Nephron progenitor cell (in vitro differentiated cells): ENCODE results near the gene STK25.

Source experiments
- DNase-seq: peaks from one replicate; pipeline ENCODE4 v3.0.0; 2021
- H3K27ac Mint-ChIP-seq: 2 replicates; pipeline ENCODE4 v1.8.0; 2021; ENCODE audit warnings: mild to moderate bottlenecking, moderate library complexity, mixed read lengths
- H3K27me3 Mint-ChIP-seq: 2 replicates; pipeline ENCODE4 v1.8.0; 2021; ENCODE audit warnings: mild to moderate bottlenecking, low read depth, mixed read lengths; ENCODE audit not compliant: poor library complexity
- H3K36me3 Mint-ChIP-seq: 2 replicates; pipeline ENCODE4 v1.8.0; 2021; ENCODE audit warnings: low read depth, mixed read lengths
- H3K4me1 Mint-ChIP-seq: 2 replicates; pipeline ENCODE4 v1.8.0; 2021; ENCODE audit warnings: mixed read lengths
- H3K4me3 Mint-ChIP-seq: 2 replicates; pipeline ENCODE4 v1.8.0; 2021; ENCODE audit warnings: mild to moderate bottlenecking, moderate library complexity, mixed read lengths
- H3K9me3 Mint-ChIP-seq: 2 replicates; pipeline ENCODE4 v1.8.0; 2021; ENCODE audit warnings: mild to moderate bottlenecking, moderate library complexity, mixed read lengths
- TF ChIP-seq, protein P1 (sequence below): fragments of 200-600 bp; sonication (generic); IDR thresholded peaks from 2 replicates; pipeline ENCODE4 v1.5.0; 2021; ENCODE audit warnings: antibody characterized with exemption

Gene STK25

DNA sequence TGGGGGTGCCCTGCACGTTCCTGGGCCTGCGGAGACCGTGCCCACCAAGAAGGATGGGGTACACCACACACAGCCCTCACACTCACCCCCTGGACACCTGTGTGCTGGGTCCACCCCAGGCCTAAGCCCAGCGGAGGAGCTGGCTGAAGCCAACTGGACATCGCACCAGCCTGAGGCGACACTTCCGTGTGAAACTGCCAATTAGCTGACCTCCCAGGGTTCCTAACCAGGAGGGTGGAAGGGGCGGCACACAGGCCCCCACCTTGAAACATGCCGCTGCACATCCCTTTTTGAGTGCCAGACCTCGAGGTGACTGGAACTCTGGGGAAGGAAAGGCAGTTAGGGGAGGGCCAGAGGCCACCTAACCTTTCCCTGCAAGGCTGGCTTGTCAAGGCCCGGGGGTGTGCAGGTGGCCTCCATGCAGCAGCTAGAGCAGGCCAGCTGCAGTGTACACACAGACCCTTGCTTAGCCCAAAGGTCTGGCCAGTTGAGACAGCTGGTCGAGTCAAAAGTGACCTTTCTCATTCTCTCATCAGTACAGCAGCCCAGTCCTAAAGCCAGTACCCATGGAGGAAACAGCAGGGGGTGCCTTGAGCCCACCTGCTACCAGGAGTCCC is 4.5 kb downstream of the STK25 start:
- DNase-seq = no peak
- H3K27ac Mint-ChIP-seq = no peak overlapping the region
- no peaks in the 10 kb centered on the region for H3K9me3 Mint-ChIP-seq
- H3K4me3 Mint-ChIP-seq = no peak overlapping the region
- TF ChIP-seq, protein P1, sequence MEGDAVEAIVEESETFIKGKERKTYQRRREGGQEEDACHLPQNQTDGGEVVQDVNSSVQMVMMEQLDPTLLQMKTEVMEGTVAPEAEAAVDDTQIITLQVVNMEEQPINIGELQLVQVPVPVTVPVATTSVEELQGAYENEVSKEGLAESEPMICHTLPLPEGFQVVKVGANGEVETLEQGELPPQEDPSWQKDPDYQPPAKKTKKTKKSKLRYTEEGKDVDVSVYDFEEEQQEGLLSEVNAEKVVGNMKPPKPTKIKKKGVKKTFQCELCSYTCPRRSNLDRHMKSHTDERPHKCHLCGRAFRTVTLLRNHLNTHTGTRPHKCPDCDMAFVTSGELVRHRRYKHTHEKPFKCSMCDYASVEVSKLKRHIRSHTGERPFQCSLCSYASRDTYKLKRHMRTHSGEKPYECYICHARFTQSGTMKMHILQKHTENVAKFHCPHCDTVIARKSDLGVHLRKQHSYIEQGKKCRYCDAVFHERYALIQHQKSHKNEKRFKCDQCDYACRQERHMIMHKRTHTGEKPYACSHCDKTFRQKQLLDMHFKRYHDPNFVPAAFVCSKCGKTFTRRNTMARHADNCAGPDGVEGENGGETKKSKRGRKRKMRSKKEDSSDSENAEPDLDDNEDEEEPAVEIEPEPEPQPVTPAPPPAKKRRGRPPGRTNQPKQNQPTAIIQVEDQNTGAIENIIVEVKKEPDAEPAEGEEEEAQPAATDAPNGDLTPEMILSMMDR = no peak
- H3K27me3 Mint-ChIP-seq = no peaks in the 10 kb centered on the region
- peaks cover 10% of the 10 kb centered on the region for H3K36me3 Mint-ChIP-seq
- peaks cover 37% of the 10 kb centered on the region for H3K4me1 Mint-ChIP-seq

DNA sequence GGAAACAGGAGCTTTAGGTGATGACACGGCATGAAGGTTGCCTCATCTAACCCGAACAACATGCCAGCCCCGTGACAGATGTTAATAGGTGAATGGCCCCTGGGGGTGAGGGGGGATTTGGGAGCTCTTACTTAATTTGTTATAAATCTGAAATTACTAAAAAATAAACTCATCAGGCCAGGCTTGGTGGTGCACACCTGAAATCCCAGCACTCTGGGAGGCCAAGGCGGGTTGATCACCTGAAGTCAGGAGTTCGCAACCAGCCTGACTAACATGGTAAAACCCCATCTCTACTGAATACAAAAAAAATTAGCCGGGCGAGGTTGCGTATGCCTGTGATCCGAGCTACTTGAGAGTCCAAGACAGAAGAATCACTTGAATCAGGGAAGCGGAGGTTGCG is 6.1 kb downstream of the STK25 start:
- Mint-ChIP-seq H3K27me3 (no peaks in the 10 kb centered on the region), H3K27ac (no peak overlapping the region), H3K4me1 (peaks cover 33% of the 10 kb centered on the region), H3K9me3 (no peaks in the 10 kb centered on the region), H3K4me3 (no peak overlapping the region), H3K36me3 (peaks cover 10% of the 10 kb centered on the region)
- TF ChIP-seq, protein P1 = no peak
- DNase-seq = no peak

DNA sequence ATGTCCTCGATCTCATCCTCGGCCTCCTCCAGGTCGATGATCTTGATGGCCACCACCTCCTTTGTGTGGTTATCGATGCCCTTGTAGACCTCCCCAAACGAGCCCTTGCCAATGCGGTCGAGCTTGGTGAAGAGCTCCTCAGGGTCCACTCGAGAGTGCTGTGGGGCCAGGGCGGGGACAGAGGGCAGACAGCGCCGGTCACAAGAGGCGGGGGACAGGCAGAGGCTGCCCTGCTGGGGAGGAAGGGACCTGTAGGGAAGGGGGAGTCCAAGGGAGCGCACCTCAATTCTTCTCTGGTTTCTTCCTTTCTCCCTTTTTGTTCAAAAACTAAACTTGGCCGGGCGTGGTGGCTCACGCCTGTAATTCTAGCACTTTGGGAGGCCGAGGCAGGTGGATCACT is 6.8 kb downstream of the STK25 start:
- peaks cover 10% of the 10 kb centered on the region for H3K36me3 Mint-ChIP-seq
- H3K9me3 Mint-ChIP-seq = no peaks in the 10 kb centered on the region
- H3K4me3 Mint-ChIP-seq = no peak overlapping the region
- H3K27me3 Mint-ChIP-seq = no peaks in the 10 kb centered on the region
- H3K27ac Mint-ChIP-seq = no peak overlapping the region
- DNase-seq = no peak
- peaks cover 26% of the 10 kb centered on the region for H3K4me1 Mint-ChIP-seq
- TF ChIP-seq, protein P1 = no peak

DNA sequence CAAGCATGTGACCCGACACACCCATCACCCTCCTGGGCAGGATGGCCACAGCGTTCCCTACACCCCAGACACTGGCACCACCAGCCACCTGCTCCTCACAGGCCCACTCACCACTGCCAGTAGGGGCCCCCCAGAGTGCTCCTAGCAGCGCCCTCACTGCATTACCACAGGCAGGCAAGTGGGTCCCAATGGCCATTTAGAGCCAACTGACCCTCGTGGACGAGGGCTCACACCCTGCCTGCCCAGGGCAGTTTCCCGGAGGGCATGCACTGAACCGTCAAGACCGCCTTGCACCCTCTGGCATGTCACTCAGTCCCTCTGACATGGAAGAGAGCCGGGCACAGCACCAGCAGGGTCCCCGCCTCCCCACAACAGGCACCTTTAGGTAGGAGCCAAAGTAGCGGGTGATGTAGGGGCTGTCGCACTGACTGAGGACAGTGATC is 7.3 kb downstream of the STK25 start:
- Mint-ChIP-seq H3K4me1 (peaks cover 21% of the 10 kb centered on the region), H3K27ac (no peak overlapping the region)
- TF ChIP-seq, protein P1 = no peak

DNA sequence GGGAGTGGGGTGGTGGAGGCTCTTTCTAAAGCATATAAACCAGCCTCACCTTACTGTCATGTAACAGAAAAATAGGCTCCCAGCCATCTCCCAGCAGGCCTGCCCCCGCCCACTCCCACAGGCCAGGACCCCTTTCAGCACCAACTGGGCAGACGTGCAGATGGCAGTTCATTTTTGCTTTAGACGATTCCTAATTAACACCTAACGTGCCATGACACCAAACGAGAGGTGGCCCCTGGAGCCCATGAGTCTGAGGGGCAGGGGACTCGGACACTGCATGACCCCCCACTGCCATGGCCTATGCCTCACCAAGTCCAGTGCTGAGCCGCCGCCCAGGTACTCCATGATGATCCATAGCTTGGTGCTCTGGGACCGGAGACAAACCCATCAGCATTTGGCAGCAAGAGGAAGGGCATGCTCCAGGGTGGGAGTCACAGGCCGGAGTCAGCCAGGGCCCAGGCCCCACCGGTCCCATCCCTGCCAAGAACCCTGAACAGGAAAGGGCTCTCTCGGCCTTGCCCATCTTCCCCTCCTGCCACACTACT is 7.9 kb downstream of the STK25 start:
- Mint-ChIP-seq H3K4me3 (no peak overlapping the region), H3K36me3 (peaks cover 10% of the 10 kb centered on the region)
- TF ChIP-seq, protein P1 = no peak

More for the DNA sequence above, 7.3 kb downstream of the STK25 start:
- no peak for DNase-seq
- Mint-ChIP-seq H3K4me3 (no peak overlapping the region), H3K36me3 (peaks cover 10% of the 10 kb centered on the region), H3K27me3 (no peaks in the 10 kb centered on the region), H3K9me3 (no peaks in the 10 kb centered on the region)

DNA sequence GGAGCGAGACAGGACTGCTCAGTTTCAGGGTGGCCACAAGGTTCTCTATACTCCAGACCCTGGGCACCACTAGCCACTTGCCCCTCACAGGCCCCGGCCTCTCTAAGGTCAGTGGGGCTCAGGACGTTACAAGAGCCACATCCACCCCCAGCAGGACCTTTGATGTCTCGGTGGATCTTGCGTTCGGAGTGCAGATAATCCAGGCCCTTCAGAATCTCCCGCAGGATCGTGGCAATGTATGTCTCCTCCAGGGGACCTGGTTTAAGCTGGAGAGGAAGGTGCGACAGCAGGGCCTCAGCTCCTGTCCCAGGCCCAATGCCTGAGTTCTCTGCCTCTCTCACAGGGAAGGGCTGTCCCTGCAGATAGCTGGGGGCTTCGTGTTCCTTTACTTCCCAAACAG is 8.4 kb downstream of the STK25 start:
- peaks cover 12% of the 10 kb centered on the region for H3K4me1 Mint-ChIP-seq
- no peak overlapping the region for H3K27ac Mint-ChIP-seq
- TF ChIP-seq, protein P1 = no peak
- H3K4me3 Mint-ChIP-seq = no peak overlapping the region
- DNase-seq = no peak
- H3K36me3 Mint-ChIP-seq = peaks cover 10% of the 10 kb centered on the region
- no peaks in the 10 kb centered on the region for H3K27me3 Mint-ChIP-seq
- no peaks in the 10 kb centered on the region for H3K9me3 Mint-ChIP-seq

More for the DNA sequence above, 7.9 kb downstream of the STK25 start:
- Mint-ChIP-seq H3K4me1 (peaks cover 17% of the 10 kb centered on the region), H3K27ac (no peak overlapping the region), H3K27me3 (no peaks in the 10 kb centered on the region), H3K9me3 (no peaks in the 10 kb centered on the region)
- no peak for DNase-seq
